GM15510 (cell line): ENCODE measurements around the gene ZNF556.
A peak's percentile ranks its signal among the peaks of the same experiment; 100 is the strongest.

Experiments used
- POLR2A ChIP-seq: IDR thresholded peaks from 3 replicates; pipeline ENCODE4 v1.6.1; 2011; ENCODE audit warnings: borderline replicate concordance; ENCODE audit not compliant: insufficient read length; ENCODE audit errors: extremely low read depth

Gene ZNF556

GRCh38 chr19:2883686-2884439 lies 16.7 kb downstream of the ZNF556 start:
- TF ChIP-seq POLR2A: no peak

GRCh38 chr19:2885736-2886135 lies 18.6 kb downstream of the ZNF556 start:
- TF ChIP-seq POLR2A: no peak

GRCh38 chr19:2887391-2887914 lies 20.3 kb downstream of the ZNF556 start:
- no peak for TF ChIP-seq POLR2A

GRCh38 chr19:2888731-2889224 lies 21.6 kb downstream of the ZNF556 start:
- TF ChIP-seq POLR2A: no peak

- no peak for TF ChIP-seq POLR2A
Observed at GRCh38 chr19:2896694-2897093, 29.6 kb downstream of the ZNF556 start.

GRCh38 chr19:2900296-2901252 lies 33.4 kb downstream of the ZNF556 start, which contains the start of gene ZNF57:
Gene ZNF57, plus strand, starts transcription at chr19:2900928. Its CDS starts 118 bp downstream, at chr19:2901046.
- TF ChIP-seq POLR2A: peak; percentile 60

GRCh38 chr19:2902590-2903218 lies 35.6 kb downstream of the ZNF556 start:
- no peak for TF ChIP-seq POLR2A

GRCh38 chr19:2905918-2906519 lies 38.9 kb downstream of the ZNF556 start:
- TF ChIP-seq POLR2A: no peak

- TF ChIP-seq POLR2A: no peak
Observed at GRCh38 chr19:2906631-2907195, 39.6 kb downstream of the ZNF556 start.

GRCh38 chr19:2912306-2912705 lies 45.2 kb downstream of the ZNF556 start:
- no peak for TF ChIP-seq POLR2A

GRCh38 chr19:2917275-2918184 lies 50.4 kb downstream of the ZNF556 start:
- TF ChIP-seq POLR2A: no peak

- TF ChIP-seq POLR2A: no peak
Observed at GRCh38 chr19:2922987-2923386, 55.9 kb downstream of the ZNF556 start.

GRCh38 chr19:2923510-2923909 lies 56.4 kb downstream of the ZNF556 start:
- TF ChIP-seq POLR2A: no peak
